Right ventricle myocardium inferior (tissue), 1 donor: Measurements from ENCODE around the gene STEAP1B. TPM values are rescaled to one million over a fixed set of nuclear protein-coding genes. Genes with fewer than 3 reads are reported as not detected.
"Not testable (repeated sequence)": the region's sequence is repeated elsewhere in the genome, so short reads cannot be mapped to it uniquely, and the experiment has no call there.

Source experiments
- ATAC-seq: fragments of 200-7000 bp; cut with Tn5 transposase; one replicate; pipeline ENCODE4 v1.9.1; 2020; ENCODE audit warnings: mild to moderate bottlenecking, moderate library complexity
- DNase-seq: peaks from one replicate; pipeline ENCODE4 v3.0.0; 2021; ENCODE audit errors: missing footprints
- intact Hi-C: fragments of 100-400 bp; cut with DNase I; formaldehyde crosslinking; loops from one replicate; pipeline ENCODE4 v1.11.0; 2022
- total RNA-seq: library from RNA; stranded (reverse); fragmentation: NEBNext Ultra II Directional; extraction: Animal tissue kit (Norgen Biotek cat#: 25700); gene quantifications from one replicate; pipeline ENCODE4 v1.2.1, GENCODE V29; 2021
- donor health status: DM: no; HTN: yes; CAD: no; lungs with severe emphysema.

The STEAP1B gene
- total RNA-seq, 1 donor from 2014 or later = not detected

DNA sequence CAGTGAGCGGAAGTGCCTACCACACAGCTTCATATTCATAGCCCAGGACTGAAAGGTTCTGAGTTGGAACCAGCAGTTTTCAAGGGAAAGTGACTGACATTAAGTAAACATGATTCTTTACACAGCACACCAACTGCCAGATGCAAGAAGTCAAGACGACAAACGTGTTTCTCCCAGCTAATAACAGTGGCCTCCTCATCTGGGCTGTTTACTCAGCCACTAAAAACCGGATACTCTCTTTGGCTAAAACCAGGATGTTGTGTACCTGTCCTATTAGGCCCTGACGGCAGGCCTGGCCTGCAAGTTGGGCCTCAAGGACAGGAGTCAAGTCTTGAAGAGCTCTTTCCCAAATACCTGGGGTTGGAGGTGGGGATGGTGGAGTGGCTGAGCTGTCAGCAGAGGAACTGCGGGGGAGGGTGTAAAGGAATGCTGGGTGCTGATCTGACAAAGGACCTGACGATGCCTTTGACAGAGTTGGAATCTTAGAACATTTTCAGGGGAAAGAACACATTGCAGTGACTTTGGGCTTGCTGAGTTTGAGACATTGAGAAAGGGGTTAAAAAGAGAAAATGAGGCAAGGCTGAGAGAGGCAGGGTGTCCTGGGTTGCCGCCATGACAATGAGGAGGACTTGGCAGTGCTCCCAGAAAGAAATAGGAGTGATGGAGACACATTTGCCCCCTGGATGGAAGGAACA is 57.7 kb downstream of the STEAP1B start:
- no peak for DNase-seq
- intact Hi-C loops = no loop called here
- ATAC-seq = no peak

DNA sequence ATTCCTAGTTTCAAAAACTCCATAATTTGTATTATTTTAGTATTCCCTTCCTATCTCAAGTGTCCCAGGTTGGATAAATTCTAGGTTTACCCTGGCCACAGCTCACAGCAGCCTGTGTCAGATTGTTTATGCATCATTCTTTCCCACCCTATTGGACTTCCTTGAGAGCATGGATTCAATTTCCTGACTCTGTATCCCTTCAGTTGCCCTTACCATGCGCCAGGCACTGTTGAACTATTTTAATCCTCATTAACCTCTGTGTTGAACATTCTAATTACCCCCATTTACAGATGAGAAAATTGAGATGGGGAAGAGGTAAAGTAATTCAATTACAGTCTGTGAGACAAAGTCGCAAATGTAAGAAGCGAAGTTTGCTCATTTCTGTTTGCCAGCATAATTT is 58.8 kb downstream of the STEAP1B start:
- DNase-seq (no peak), ATAC-seq (no peak)
- intact Hi-C loops = no loop called here

DNA sequence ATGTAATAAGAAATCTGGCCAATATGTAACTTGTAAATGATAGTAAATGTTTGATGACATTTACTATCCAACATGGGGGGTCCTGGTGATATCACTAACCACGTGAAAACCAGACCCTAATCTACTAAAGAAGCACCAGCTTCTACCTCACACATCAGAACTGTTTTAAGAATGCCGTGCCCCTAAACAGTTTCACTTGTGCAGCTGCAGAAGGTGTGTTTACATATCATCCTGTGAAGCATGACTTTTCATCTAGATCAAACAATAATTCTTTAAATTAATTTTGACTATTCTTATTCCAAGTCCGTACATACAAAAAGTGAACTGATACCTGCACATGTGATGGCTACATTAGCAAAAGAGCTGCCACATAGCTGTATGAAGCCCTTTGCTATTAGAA is 61.0 kb downstream of the STEAP1B start:
- intact Hi-C loops = no loop called here
- ATAC-seq (no peak), DNase-seq (no peak)

DNA sequence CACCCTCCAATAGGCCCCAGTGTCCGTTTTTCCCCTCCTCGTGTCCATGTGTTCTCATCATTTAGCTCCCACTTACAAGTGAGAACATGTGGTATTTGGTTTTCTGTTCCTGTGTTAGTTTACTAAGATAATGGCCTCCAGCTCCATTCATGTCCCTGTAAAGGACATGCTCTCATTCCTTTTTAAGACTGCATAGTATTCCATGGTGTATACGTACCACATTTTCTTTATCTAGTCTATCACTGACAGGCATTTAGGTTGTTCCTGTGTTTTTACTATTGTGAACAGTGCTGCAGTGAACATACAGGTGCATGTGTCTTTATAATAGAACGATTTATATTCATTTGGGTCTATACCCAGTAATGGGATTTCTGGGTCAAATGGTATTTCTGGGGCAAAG is 63.4 kb downstream of the STEAP1B start:
- ATAC-seq, intact Hi-C loops, DNase-seq: not testable (repeated sequence)

GRCh38 chr7:22435720-22436119 is 64.3 kb downstream of the STEAP1B start:
- intact Hi-C loops = no loop called here
- DNase-seq (no peak), ATAC-seq (no peak)

DNA sequence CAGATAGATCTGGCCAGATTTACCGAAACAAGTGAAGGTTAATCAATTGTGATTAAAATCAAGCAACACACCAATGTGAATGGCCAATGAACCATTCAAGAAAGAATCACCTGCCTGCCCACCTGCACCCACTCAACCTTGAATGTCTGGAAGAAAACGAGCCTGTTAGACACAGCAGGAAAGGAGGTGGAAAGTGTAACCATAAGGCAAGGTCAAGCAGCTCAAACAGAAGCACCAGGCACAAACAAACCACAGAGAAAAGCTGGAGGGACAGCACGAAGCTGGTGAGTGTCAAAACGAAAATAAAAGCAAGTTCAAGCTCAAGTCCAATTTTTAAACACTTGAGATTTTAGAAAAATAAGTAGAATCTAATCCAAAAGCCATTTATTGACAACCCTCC is 64.9 kb downstream of the STEAP1B start:
- intact Hi-C loops = no loop called here
- no peak for ATAC-seq
- DNase-seq = no peak

GRCh38 chr7:22433710-22434460 is 66.1 kb downstream of the STEAP1B start:
- peak; percentile 42 for ATAC-seq
- intact Hi-C loops = loop anchor here (5.0 kb wide), 1 partner anchor 48 kb away; no protein-coding TSS in a partner anchor
- no peak for DNase-seq

DNA sequence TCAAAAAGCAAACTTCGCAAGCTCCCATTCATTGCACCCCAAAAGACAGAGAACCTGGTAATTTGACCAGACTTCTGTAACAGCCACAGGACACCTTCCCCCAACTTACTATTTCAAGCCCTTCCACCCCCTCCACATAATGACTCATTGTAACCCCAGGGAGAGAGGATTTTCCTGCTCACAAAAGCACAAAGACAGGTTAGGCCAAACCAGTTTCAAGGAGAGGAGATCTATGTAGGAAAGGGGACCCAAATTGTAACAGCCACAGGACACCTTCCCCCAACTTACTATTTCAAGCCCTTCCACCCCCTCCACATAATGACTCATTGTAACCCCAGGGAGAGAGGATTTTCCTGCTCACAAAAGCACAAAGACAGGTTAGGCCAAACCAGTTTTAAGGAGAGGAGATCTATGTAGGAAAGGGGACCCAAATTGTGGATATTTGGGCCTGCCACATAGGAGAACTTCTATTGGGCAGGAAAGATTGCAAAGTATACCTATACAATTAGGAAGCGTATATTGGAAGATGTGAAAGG is 66.8 kb downstream of the STEAP1B start:
- not testable (repeated sequence) for ATAC-seq
- intact Hi-C loops = loop anchor here (5.0 kb wide), 1 partner anchor 49 kb away; no protein-coding TSS in a partner anchor

GRCh38 chr7:22432203-22432718 is 67.7 kb downstream of the STEAP1B start:
- no peak for DNase-seq
- ATAC-seq = no peak
- intact Hi-C loops = loop anchor here (5.0 kb wide), 1 partner anchor 50 kb away; no protein-coding TSS in a partner anchor

More for the DNA sequence above, 66.8 kb downstream of the STEAP1B start:
- DNase-seq = not testable (repeated sequence)

DNA sequence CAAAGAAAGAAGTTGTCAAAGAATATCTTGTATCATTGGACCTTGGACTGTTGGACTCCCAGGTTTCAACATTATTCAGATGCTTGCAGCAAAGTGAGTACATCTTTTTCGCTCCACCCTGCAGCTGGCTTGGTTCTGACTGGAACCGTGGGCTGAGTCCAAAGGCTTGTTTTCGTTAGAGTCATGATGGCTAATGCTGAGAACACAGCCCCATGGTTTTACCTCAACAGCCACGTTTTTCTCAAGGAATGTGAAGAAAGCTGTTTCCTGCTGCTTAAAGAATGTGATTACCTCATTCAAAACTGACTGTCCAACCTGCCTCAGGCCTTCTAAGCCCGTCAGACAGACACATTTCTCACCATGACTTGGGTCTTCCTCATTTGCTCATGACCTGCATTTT is 69.5 kb downstream of the STEAP1B start:
- no peak for ATAC-seq
- no peak for DNase-seq
- intact Hi-C loops = loop anchor here (5.0 kb wide), 1 partner anchor 52 kb away; no protein-coding TSS in a partner anchor

GRCh38 chr7:22429386-22429785 is 70.6 kb downstream of the STEAP1B start:
- intact Hi-C loops = no loop called here
- DNase-seq (no peak), ATAC-seq (no peak)

- no peak for DNase-seq
- intact Hi-C loops = no loop called here
- ATAC-seq = no peak
Measured at GRCh38 chr7:22427855-22428254, 72.1 kb downstream of the STEAP1B start.

DNA sequence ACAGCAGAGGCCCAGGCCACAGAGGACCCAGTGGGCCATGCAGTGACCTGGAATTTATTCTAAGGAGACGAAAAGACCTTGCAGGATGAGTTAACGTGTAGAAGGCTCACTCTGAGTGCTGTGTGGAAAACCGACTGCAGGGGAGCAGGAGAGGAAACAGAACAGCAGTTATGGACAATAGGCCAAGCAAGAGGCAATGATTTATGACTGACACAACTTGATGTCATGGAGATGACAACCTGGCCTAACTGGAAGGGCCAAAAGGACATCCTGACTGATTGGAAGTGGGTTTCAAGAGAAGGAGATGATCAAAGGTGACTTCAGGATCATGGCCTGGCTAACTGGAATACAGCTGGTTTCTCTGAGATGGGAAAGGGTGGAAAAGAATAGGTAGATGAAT is 72.9 kb downstream of the STEAP1B start:
- DNase-seq (no peak), ATAC-seq (no peak)
- intact Hi-C loops = no loop called here

- intact Hi-C loops = no loop called here
- no peak for DNase-seq
- no peak for ATAC-seq
Measured at GRCh38 chr7:22426463-22427094, 73.4 kb downstream of the STEAP1B start.

DNA sequence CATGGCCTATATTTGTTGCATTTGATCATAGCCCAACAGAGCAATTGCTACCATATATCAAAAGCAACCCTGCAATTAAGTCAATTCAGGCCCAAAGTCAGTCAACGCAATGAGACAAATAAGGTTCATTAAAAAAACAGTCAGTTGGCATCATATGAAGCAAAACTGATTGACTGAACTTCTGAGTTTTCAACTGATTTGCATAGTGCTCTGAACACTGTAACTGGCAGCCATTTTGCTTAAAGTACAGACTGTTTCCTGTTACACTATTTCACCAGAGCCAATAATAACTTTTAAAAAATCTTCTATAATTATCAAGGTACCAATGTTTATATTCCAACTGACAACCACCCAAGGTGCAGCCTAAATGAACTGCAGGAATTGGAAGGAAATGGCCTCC is 74.6 kb downstream of the STEAP1B start:
- intact Hi-C loops = no loop called here
- no peak for DNase-seq
- ATAC-seq = no peak

GRCh38 chr7:22422831-22423615 is 77.0 kb downstream of the STEAP1B start:
- intact Hi-C loops = no loop called here
- ATAC-seq (no peak), DNase-seq (no peak)

DNA sequence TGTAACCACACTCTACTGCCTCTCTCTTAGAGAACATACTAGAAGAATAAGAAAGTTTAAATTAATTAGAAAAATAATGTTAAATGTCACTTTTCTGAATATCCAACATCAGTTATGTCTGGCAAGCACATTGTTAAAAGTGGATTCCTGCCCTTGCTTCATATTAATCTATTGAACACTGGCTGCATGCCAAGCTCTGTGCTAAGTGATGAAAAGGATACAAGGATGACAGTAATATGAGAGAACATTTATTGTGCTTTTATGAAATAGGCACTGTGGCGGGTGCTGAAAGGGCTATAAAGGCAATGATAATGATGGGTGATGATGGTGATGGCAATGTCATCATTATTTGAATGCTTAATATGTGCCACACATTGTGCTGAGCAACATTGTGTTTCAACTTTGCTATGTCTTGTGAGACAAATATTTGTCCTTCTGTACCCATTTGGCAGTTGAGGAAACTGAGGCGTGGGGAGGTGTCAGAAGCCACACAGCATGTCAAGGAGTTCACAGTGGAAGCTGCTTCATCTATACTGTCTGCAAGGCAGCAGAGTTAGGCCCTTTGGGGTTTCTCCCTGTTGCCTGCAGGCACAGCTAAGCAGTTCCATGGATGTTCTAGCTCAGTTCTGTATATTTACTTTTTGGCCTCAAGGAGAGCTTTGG is 78.9 kb downstream of the STEAP1B start:
- DNase-seq = no peak
- intact Hi-C loops = no loop called here
- ATAC-seq = no peak

DNA sequence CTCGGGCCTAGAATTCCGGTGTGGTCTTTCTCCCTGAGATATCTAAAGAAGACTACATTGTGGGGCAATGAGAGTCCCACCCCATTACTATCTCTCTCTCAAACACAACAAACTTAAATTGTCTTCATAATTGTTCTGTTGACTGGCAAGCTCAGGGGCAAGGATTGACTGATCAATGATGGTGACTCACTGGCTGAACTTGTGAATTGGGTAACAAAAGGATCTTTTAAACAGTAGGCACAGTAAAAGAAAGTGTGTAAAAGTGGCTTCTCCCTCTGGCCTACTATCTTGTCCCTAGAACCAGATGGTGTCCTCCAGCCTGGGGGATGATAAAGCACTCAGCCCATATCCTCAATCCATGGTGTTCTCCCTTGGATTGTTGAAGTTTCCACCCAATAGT is 80.0 kb downstream of the STEAP1B start:
- DNase-seq (no peak), ATAC-seq (no peak)
- intact Hi-C loops = no loop called here
